Measurements from ENCODE around the gene PPP2R3B. TPM values are rescaled to one million over a fixed set of nuclear protein-coding genes. Genes with fewer than 3 reads are reported as not detected.

Gene PPP2R3B
- polyA plus RNA-seq, 1 donor from 2014 or later: 41.7 TPM

GRCh38 chrX:425056-425455 lies 38.3 kb upstream of the PPP2R3B start:
- TF ChIP-seq SMC3 (conservative IDR thresholded peaks at IDR 0.05; ENCODE audit: poor library complexity) (no peak), EZH2 (IDR thresholded peaks at IDR 0.05; ENCODE audit: borderline replicate concordance, insufficient read depth, low read length, poor library complexity, severe bottlenecking) (no peak), REST (IDR thresholded peaks at IDR 0.05; ENCODE audit: borderline replicate concordance) (no peak), POLR2AphosphoS5 (IDR thresholded peaks at IDR 0.05) (no peak), RAD21 (conservative IDR thresholded peaks at IDR 0.05) (no peak)

GRCh38 chrX:421646-422391 lies 35.1 kb upstream of the PPP2R3B start:
- no peak overlapping the region for H3K4me3 ChIP-seq (ENCODE audit: low read length)
- H2AFZ ChIP-seq (ENCODE audit: low read depth, low read length): no peak overlapping the region
- TF ChIP-seq EZH2 (IDR thresholded peaks at IDR 0.05; ENCODE audit: borderline replicate concordance, insufficient read depth, low read length, poor library complexity, severe bottlenecking): no peak
- no peak for TF ChIP-seq MXI1 (conservative IDR thresholded peaks at IDR 0.05; ENCODE audit: poor library complexity, severe bottlenecking)
- H3K36me3 ChIP-seq (ENCODE audit: insufficient read depth, low read length): no peaks in the 10 kb centered on the region
- H3K9me2 ChIP-seq (ENCODE audit: insufficient read depth, low read length): no peaks in the 10 kb centered on the region
- no peaks in the 10 kb centered on the region for H4K20me1 ChIP-seq (ENCODE audit: insufficient read depth)
- H3K9me3 ChIP-seq (ENCODE audit: low read length): no peaks in the 10 kb centered on the region
- H3K4me2 ChIP-seq (ENCODE audit: low read length): no peak overlapping the region
- H3K79me2 ChIP-seq (replicated peaks; ENCODE audit: insufficient read depth, low read length): no peaks in the 10 kb centered on the region
- H3F3A ChIP-seq (ENCODE audit: insufficient read depth, low read length, poor library complexity, severe bottlenecking): no peaks in the 10 kb centered on the region
- no peak overlapping the region for H3K9ac ChIP-seq (ENCODE audit: low read length)
- H3K27ac ChIP-seq (ENCODE audit: low read length): no peak overlapping the region
- no peaks in the 10 kb centered on the region for H3K27me3 ChIP-seq (ENCODE audit: insufficient read depth, low read depth, low read length)

More at GRCh38 chrX:425056-425455, 38.3 kb upstream of the PPP2R3B start:
- Histone ChIP-seq H3K9ac (ENCODE audit: low read length) (no peak overlapping the region), H3F3A (ENCODE audit: insufficient read depth, low read length, poor library complexity, severe bottlenecking) (no peaks in the 10 kb centered on the region), H3K27ac (ENCODE audit: low read length) (no peak overlapping the region), H3K9me3 (ENCODE audit: low read length) (no peaks in the 10 kb centered on the region), H3K27me3 (ENCODE audit: insufficient read depth, low read depth, low read length) (no peaks in the 10 kb centered on the region), H3K4me3 (ENCODE audit: low read length) (no peak overlapping the region), H3K79me2 (replicated peaks; ENCODE audit: insufficient read depth, low read length) (no peaks in the 10 kb centered on the region), H3K36me3 (ENCODE audit: insufficient read depth, low read length) (no peaks in the 10 kb centered on the region), H4K20me1 (ENCODE audit: insufficient read depth) (no peaks in the 10 kb centered on the region), H2AFZ (ENCODE audit: low read depth, low read length) (no peak overlapping the region), H3K9me2 (ENCODE audit: insufficient read depth, low read length) (no peaks in the 10 kb centered on the region), H3K4me2 (ENCODE audit: low read length) (no peak overlapping the region)

- H3K4me2 ChIP-seq (ENCODE audit: low read length): no peak overlapping the region
- no peaks in the 10 kb centered on the region for H3K79me2 ChIP-seq (replicated peaks; ENCODE audit: insufficient read depth, low read length)
- H3K9ac ChIP-seq (ENCODE audit: low read length): no peak overlapping the region
- TF ChIP-seq POLR2AphosphoS5 (IDR thresholded peaks at IDR 0.05): no peak
- no peak for TF ChIP-seq SMC3 (conservative IDR thresholded peaks at IDR 0.05; ENCODE audit: poor library complexity)
- no peak for TF ChIP-seq EZH2 (IDR thresholded peaks at IDR 0.05; ENCODE audit: borderline replicate concordance, insufficient read depth, low read length, poor library complexity, severe bottlenecking)
- no peak for TF ChIP-seq CTCF (IDR thresholded peaks at IDR 0.05; ENCODE audit: poor library complexity, severe bottlenecking)
- no peak for TF ChIP-seq EP300 (conservative IDR thresholded peaks at IDR 0.05; ENCODE audit: poor library complexity, severe bottlenecking)
- no peak for TF ChIP-seq MXI1 (conservative IDR thresholded peaks at IDR 0.05; ENCODE audit: poor library complexity, severe bottlenecking)
- no peak for TF ChIP-seq RAD21 (conservative IDR thresholded peaks at IDR 0.05)
- TF ChIP-seq TAF1 (IDR thresholded peaks at IDR 0.05; ENCODE audit: low read depth): no peak
- no peak for TF ChIP-seq REST (IDR thresholded peaks at IDR 0.05; ENCODE audit: borderline replicate concordance)
- no peak overlapping the region for H3K27ac ChIP-seq (ENCODE audit: low read length)
- no peaks in the 10 kb centered on the region for H3K36me3 ChIP-seq (ENCODE audit: insufficient read depth, low read length)
- no peak overlapping the region for H3K4me3 ChIP-seq (ENCODE audit: low read length)
- H3K27me3 ChIP-seq (ENCODE audit: insufficient read depth, low read depth, low read length): no peaks in the 10 kb centered on the region
- H3K9me2 ChIP-seq (ENCODE audit: insufficient read depth, low read length): no peaks in the 10 kb centered on the region
- no peaks in the 10 kb centered on the region for H3K9me3 ChIP-seq (ENCODE audit: low read length)
- H2AFZ ChIP-seq (ENCODE audit: low read depth, low read length): no peak overlapping the region
- no peaks in the 10 kb centered on the region for H3F3A ChIP-seq (ENCODE audit: insufficient read depth, low read length, poor library complexity, severe bottlenecking)
- H4K20me1 ChIP-seq (ENCODE audit: insufficient read depth): no peaks in the 10 kb centered on the region
Observed at GRCh38 chrX:420496-421223, 34.0 kb upstream of the PPP2R3B start.

Measured in neural cell (in vitro differentiated cells).